ENCODE results near the gene EGLN3.

EGLN3 gene

DNA sequence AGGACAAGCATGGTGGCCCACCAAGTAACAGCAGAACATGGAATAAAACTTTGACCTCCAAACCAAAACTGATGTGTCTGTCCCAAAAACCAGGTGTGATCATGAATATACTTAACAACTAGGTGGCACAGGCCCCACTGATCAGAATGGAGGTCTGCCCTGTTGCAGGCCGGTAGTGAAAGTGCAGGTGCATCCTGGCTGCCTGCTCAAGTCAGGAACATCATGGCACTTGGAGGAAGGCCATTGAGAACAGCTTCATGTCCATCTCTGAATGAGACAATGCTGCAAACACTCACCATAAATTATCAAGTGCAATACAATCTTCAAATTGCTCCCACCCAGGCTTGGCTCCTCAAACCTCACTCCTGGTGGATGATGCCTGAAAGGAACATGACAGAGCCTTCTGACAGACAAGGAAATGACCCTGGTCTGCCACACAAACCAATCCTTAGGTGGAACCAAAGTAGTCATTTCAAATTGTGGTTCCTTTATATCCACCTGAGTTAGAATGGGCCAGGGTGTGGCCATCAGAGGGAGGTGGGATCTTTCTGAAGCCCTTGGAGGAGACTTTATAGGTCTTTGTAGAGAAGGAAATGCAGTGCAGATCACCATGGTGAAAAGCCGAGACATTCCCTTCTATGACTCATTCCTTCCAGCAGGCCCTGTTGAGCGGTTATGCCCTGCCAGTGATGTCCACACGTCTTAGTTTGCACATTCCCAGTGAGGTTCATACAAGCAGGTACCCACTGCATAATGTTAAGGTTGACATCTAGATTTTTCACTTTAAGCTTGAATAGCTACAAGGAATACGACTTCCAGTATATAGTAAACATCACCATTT lies 36.0 kb downstream of the EGLN3 start:
- H3K4me3 ChIP-seq (ENCODE audit: low read depth, low read length): no peak overlapping the region
- TF ChIP-seq CTCF (IDR thresholded peaks at IDR 0.05; ENCODE audit: borderline replicate concordance, insufficient read depth, low read depth, low read length): no peak

- no peak overlapping the region for H3K4me3 ChIP-seq (ENCODE audit: low read depth, low read length)
- no peak for TF ChIP-seq CTCF (IDR thresholded peaks at IDR 0.05; ENCODE audit: borderline replicate concordance, insufficient read depth, low read depth, low read length)
Observed at GRCh38 chr14:33911046-33911445, 39.8 kb downstream of the EGLN3 start.

- no peak for TF ChIP-seq CTCF (IDR thresholded peaks at IDR 0.05; ENCODE audit: borderline replicate concordance, insufficient read depth, low read depth, low read length)
- no peak overlapping the region for H3K4me3 ChIP-seq (ENCODE audit: low read depth, low read length)
Observed at GRCh38 chr14:33910435-33910834, 40.4 kb downstream of the EGLN3 start.

DNA sequence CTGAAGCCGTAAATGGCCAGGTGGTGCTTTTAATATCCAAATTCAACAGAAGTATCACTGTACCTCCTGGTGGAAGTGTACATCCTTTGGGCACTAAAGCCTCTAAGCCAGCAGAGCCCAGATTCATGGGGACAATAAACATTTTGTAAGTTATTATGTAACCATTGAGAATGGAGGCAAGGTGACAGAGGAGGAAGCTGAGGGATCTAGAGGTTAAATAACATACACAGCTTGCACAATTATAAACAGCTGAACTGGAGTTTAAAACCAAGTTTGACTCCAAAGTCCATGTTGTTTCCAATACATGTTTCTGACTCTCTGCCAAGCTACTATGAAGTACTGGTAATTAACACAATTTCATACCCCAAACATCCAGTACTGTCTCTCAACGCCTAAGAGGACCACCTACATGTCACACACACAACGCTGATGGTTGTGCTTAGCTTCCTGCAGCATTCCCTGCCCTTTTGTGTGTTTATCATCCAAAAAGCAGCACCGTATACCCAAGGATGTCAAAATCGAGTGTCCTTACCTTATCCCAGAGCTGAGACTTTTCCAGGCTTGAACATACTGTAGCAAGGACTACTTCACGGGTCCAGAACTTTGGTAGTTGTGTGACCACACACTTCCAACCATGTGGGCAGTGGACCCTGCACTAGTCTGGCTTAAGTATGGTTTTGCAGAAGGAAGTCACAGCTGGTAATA lies 41.3 kb downstream of the EGLN3 start:
- no peak for TF ChIP-seq CTCF (IDR thresholded peaks at IDR 0.05; ENCODE audit: borderline replicate concordance, insufficient read depth, low read depth, low read length)
- H3K4me3 ChIP-seq (ENCODE audit: low read depth, low read length): no peak overlapping the region

DNA sequence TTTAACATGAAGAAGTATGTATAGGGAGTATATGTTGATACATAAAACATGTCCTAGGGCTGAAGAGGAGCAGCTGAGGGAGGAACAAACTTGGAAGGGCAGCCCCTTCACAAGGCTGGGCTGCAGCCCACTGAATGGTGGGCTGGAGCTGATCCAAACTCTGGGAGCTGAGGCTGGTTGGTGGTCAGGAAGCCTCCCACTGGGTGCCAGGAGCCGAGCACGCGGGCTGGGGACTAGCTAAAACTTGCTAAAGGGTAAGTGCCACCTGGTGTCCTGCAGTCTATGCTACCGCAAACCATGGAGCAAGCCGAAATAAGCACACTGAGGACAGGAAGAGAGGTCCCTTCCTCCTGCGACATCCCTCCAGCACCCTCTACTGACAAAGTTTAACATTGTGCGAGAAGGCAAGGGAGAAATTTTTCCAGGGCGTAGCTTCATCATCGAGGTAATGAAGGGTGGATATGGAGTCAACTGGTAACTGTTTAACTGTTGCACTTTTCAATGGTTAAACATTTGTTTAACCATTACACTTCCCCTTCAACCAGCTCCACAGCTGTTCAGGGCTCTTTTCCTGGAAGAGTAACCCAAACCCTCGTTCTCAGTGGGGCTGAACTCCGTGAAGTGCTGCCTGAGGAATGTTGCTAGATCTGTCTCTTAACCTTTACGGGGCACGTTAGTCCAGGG lies 42.2 kb downstream of the EGLN3 start:
- no peak for TF ChIP-seq CTCF (IDR thresholded peaks at IDR 0.05; ENCODE audit: borderline replicate concordance, insufficient read depth, low read depth, low read length)

DNA sequence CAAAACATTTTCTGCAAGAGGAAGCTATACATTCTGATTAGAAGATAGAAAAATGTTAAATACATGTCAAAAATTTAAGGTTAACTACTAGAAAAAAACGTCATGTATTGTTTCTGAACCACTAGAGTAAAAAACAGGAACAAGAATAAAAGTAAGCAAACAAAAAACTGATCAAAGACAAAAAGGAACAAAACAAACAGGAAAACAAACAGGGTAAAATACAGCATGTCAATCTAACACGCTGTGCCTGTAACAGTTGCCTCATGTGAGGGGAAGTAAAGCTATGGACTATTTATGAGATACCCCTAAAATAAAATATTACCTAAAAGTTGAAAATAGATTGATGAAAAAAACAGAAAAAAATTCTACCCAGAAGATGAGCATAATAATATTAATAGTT lies 43.9 kb downstream of the EGLN3 start:
- no peak overlapping the region for H3K4me3 ChIP-seq (ENCODE audit: low read depth, low read length)
- TF ChIP-seq CTCF (IDR thresholded peaks at IDR 0.05; ENCODE audit: borderline replicate concordance, insufficient read depth, low read depth, low read length): no peak

More for the DNA sequence above, 42.2 kb downstream of the EGLN3 start:
- no peak overlapping the region for H3K4me3 ChIP-seq (ENCODE audit: low read depth, low read length)

All from GM12875 (cell line).